Measurements from ENCODE around the gene GRPEL1.

DNA sequence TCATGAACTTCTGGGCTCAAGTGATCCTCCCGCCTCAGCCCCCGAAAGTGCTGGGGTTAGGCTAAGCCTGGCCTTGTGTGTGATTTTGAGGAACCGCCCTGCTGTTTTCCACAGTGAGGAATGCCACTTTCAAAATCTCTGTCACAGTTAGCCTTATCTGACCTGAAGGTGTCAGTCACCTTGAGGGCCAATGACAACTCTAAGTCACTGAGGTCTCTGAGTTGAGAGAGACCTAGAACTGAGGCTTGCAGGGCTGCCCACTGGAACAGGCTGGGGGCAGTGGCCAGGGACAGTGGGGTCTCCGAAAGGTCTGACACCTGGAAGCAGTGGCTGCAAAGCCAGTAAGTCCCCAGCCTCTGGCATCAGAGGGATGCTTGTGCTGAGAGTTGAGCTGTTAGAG, 18.6 kb downstream of the GRPEL1 start:
- no peak for TF ChIP-seq POLR2AphosphoS5 (IDR thresholded peaks at IDR 0.05; ENCODE audit: low read depth)
- TF ChIP-seq, protein P1, sequence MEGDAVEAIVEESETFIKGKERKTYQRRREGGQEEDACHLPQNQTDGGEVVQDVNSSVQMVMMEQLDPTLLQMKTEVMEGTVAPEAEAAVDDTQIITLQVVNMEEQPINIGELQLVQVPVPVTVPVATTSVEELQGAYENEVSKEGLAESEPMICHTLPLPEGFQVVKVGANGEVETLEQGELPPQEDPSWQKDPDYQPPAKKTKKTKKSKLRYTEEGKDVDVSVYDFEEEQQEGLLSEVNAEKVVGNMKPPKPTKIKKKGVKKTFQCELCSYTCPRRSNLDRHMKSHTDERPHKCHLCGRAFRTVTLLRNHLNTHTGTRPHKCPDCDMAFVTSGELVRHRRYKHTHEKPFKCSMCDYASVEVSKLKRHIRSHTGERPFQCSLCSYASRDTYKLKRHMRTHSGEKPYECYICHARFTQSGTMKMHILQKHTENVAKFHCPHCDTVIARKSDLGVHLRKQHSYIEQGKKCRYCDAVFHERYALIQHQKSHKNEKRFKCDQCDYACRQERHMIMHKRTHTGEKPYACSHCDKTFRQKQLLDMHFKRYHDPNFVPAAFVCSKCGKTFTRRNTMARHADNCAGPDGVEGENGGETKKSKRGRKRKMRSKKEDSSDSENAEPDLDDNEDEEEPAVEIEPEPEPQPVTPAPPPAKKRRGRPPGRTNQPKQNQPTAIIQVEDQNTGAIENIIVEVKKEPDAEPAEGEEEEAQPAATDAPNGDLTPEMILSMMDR (IDR thresholded peaks at IDR 0.05; ENCODE audit: insufficient read depth, low read length) = no peak
- TF ChIP-seq GABPA (IDR thresholded peaks at IDR 0.05; ENCODE audit: low read depth) = no peak
- no peak for TF ChIP-seq SPI1 (IDR thresholded peaks at IDR 0.05; ENCODE audit: borderline replicate concordance, low read depth)
- TF ChIP-seq, protein P2, sequence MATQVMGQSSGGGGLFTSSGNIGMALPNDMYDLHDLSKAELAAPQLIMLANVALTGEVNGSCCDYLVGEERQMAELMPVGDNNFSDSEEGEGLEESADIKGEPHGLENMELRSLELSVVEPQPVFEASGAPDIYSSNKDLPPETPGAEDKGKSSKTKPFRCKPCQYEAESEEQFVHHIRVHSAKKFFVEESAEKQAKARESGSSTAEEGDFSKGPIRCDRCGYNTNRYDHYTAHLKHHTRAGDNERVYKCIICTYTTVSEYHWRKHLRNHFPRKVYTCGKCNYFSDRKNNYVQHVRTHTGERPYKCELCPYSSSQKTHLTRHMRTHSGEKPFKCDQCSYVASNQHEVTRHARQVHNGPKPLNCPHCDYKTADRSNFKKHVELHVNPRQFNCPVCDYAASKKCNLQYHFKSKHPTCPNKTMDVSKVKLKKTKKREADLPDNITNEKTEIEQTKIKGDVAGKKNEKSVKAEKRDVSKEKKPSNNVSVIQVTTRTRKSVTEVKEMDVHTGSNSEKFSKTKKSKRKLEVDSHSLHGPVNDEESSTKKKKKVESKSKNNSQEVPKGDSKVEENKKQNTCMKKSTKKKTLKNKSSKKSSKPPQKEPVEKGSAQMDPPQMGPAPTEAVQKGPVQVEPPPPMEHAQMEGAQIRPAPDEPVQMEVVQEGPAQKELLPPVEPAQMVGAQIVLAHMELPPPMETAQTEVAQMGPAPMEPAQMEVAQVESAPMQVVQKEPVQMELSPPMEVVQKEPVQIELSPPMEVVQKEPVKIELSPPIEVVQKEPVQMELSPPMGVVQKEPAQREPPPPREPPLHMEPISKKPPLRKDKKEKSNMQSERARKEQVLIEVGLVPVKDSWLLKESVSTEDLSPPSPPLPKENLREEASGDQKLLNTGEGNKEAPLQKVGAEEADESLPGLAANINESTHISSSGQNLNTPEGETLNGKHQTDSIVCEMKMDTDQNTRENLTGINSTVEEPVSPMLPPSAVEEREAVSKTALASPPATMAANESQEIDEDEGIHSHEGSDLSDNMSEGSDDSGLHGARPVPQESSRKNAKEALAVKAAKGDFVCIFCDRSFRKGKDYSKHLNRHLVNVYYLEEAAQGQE (IDR thresholded peaks at IDR 0.05; ENCODE audit: insufficient replicate concordance, low read depth) = no peak

All from HL-60 (cell line).